HG02678 (cell line): Measurements from ENCODE around the gene RUSC1.
"Not testable (repeated sequence)": the region's sequence is repeated elsewhere in the genome, so short reads cannot be mapped to it uniquely, and the experiment has no call there.

ENCODE experiments used
- ATAC-seq: cut with Tn5 transposase; IDR thresholded peaks from one replicate; pipeline ENCODE4 v1.9.1; 2021; ENCODE audit warnings: mild to moderate bottlenecking, moderate library complexity; ENCODE audit not compliant: unreplicated experiment

Gene RUSC1

DNA sequence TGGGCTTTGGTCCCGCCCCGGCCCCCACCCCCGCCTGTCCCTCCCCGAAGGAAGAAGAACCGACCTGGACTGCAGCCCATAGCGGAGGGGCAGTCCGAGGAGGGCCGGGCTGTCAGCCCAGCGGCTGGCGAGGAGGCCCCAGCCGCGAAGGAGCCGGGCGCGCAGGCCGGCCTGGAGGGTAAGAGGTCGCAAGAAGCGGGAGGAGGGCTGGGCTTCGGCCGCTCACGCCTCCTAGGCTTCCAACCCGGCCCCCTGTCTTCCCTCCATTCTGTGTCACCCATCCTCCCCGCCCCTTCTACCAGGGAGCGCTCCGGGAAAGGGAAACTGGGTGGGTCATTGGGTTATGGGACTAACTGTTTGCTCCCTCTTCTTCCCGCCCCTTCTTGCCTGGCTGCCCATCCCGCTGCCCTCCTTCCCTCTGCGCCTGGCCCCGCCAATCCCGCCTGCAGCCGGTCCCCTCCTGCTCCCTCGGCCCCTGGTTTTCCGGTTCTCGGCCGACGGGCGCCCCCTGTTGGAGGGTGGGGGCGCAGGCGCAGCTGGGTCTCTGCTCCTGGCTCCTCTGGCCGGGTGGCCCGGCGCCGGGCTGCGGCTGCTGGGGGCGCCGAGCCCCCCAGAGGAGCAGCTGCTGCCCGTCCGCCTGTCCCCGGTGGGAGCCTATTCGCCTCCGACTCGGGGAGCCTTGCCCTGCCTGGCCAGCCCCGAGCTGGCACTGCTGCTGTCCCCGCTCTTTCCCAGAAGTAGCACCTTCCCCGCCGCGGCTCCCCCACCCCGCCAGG is 2.4 kb downstream of the RUSC1 start:
- peak; percentile 47 for ATAC-seq

- ATAC-seq, result peak; percentile 49
Observed at GRCh38 chr1:155323729-155324036, 3.0 kb downstream of the RUSC1 start.

DNA sequence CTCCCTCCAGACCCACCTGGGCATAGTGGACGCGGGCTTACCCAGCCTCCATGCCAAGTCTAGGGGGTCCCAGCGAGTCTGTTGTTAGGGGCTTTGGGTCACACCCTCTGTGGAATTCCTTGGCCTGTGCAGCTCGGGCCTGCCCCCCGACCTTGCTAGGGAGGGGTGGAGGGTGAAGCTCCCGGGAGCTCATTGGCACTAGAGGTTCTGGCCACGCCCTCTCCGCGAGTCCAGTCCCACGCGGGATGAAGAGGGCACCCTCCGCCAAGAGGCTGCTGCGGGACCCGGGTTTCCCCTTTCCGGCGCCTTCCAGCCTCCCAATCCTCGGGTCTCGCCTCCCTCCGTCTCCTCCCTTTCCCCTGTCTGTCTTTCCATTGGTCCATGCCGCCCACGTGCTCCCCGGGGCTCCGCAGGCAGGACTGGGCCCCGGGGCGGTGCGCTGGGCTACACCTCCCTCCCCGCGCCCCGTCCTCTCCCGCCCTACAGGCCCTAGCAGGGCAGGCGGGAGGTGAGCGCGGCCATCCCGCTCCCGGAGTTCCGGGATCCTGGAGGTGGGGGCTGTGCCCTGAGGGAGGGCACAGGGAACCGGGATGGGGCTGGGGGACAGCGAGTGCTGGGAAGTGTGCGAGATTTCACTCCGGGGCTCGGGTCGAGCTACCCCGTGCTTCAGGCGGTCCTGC is 3.5 kb downstream of the RUSC1 start:
- ATAC-seq, result peak; percentile 67

DNA sequence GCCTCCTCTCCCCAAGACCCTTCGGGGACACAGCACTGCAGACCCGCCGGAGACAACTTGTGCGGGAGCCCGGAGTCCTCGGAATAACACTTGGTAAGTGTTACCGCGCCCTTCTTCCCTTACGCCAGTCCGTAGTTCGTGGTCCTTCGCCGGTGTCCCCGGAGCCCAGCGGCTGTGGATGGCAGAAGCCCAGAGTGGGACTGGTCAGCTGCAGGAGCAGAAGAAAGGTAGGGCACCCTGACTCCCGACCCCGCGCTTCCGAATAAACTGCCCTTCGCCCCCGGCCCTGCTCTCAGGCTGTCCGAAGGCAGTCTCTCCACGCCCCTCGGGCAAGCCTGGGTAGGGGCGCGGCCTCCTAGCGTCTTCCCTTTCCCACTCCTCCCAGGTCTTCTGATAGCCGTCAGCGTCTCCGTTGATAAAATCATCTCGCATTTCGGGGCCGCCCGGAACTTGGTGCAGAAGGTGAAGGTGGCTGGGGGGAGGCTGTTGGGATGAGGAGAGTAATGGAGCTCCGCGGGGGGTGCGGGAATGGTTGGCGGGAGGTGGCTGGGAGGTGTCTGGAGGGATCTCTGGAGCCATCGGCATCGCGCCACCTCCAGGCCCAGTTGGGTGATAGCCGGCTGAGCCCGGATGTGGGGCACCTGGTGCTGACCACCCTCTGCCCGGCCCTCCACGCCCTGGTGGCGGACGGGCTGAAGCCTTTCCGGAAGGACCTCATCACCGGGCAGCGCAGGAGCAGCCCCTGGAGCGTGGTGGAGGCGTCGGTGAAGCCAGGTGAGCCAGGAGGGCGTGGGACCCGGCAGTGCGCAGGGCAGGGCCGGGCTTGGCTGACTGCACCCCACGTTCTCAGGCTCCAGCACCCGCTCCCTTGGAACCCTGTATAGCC is 4.3 kb downstream of the RUSC1 start:
- no peak for ATAC-seq

GRCh38 chr1:155325603-155325893 is 4.9 kb downstream of the RUSC1 start:
- ATAC-seq, result no peak

DNA sequence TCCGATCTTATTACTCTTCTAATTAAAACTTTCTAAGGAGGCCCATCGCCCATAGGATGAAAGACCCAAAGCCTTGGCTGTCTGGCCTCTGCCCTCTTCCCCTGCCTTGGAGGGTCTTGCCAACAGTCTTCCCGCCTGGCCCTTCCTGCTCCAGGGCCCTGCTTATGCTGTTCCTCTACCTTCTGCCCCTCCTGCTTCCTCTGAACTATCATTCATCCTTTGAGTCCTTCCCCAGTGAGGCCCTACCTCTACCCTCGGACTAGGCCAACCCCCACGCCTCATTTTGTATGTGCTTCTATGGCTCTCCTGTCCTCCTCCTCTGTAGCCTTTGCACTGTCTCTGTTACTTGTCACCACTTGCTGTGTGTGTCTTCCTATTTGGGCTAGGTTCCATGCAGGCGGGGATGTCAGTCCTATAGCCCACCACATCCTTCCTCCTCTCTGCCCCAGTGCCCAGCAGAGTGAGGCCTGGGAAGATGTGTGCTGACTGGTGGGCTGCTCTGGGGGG is 5.4 kb downstream of the RUSC1 start:
- no peak for ATAC-seq

DNA sequence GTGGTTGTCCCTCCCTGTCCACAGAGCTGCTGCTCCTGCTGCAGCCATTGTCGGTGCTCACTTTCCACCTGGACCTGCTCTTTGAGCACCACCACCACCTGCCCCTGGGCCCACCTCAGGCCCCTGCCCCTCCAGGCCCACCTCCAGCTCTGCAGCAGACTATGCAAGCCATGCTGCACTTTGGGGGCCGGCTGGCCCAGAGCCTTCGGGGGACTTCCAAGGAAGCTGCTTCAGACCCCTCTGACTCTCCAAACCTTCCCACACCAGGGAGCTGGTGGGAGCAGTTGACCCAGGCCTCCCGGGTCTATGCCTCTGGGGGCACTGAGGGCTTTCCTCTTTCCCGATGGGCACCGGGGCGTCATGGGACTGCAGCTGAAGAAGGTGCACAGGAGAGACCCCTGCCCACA is 5.9 kb downstream of the RUSC1 start:
- ATAC-seq, result no peak

DNA sequence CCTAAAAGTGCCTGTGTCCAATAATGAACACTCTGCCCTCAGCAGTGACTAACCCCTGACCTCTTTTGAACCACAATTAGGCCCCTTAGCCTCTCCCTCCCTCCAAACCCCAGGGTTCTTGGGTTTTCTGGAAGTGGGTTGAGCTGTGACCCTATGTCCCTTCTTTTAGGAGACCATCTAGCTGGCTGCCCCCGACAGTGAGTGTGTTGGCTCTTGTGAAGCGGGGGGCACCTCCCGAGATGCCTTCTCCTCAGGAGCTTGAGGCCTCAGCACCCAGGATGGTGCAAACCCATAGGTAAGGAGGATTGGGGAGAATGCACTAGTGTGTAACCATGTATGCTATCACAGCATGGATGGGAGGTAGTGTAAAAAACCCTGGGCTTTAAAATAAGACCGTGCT is 7.3 kb downstream of the RUSC1 start:
- ATAC-seq, result no peak

DNA sequence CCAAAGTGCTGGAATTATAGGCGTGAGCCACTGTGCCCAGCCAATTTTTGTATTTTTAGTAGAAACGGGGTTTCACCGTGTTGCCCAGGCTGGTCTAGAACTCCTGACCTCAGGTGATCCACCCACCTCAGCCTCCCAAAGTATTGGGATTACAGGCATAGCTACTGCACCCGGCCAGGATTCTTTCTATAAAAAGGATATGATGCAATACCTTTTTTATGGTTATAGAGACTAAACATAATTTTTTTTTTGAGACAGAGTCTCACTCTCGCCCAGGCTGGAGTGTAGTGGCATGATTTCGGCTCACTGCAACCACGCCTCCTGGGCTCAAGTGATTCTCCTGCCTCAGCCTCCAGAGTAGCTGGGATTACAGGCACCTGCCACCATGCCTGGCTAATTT is 8.2 kb downstream of the RUSC1 start:
- ATAC-seq, result not testable (repeated sequence)

GRCh38 chr1:155329980-155330598 is 9.4 kb downstream of the RUSC1 start:
- ATAC-seq, result no peak

DNA sequence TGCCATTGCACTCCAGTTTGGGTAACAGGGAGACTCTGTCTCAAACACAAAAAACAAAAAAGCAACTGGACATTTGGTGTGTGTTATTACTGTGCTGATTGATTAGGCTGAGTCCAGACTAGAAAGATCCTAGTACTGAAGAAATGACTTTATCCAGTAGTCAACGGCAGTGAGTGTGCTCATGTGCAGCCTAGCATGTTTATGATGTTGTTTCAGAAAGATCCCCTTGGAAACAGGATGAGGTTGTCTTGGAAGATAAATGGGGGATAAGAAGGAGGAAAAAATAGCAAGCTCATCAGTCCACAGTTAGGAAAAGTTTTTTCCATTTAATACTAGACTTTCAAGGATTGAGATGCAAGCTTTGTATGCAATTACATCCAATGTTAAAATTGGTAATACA is 14.3 kb downstream of the RUSC1 start:
- no peak for ATAC-seq

DNA sequence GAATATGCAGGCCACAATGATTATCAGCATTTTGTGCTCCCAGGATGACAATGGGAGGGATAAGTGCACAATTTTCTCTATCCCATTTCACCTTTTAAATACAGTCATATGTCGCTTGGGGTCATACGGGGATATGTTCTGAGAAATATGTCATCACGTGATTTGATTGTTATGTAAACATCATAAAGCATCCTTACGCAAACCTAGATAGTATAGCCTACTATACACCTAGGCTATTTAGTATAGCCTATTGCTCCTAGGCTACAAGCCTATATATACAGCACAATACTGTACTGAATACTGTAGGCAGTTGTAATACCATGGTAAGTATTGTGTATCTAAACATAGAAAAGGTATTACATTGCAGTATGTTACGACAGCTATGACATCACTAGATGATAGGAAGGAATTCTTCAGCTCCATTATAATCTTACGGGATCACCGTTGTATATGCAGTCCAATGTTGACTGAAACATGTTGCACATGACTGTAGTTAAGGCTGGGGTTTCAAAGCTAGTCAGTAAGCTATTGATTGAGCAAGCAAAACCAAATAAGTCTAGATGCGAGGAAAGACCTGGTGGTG is 18.9 kb downstream of the RUSC1 start:
- no peak for ATAC-seq

- ATAC-seq, result no peak
Observed at GRCh38 chr1:155342842-155343241, 22.1 kb downstream of the RUSC1 start.

DNA sequence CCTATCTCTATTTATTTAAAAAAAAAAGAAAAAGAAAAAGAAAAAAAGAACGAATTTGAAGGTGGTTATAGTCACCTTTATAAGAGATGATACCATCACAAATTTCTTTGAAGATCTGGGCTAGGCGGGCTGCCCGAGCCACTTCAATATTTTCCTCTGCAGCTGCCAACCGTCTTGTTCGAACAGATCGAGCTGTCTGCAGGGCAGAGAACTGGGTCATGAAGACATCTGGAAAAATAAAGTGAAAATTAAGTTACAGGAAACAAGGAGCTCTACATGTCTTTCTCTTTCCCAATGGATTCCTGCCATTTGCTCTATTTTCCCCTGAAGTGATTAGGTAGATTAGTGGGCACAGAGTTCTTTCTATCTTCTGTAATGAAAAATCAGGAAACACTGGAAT is 31.9 kb downstream of the RUSC1 start:
- ATAC-seq, result no peak

DNA sequence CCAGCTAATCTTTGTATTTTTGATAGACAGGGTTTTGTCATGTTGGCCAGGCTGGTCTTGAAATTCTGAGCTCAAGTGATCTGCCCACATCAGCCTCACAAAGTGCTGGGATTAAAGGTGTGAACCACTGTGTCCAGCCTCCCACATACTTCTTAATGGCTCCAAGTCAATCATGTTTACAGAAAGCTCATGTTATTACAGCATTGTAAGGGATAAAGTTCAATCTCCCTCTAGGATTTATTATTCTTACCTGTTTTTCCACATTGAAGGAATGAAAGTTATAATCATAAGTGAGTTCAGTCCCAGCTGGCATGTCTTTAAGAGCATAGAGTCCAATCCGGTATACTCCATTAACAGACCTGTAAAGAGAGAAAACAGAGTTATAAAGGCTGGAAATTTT is 39.4 kb downstream of the RUSC1 start:
- no peak for ATAC-seq

- no peak for ATAC-seq
Observed at GRCh38 chr1:155379180-155379579, 58.5 kb downstream of the RUSC1 start.

DNA sequence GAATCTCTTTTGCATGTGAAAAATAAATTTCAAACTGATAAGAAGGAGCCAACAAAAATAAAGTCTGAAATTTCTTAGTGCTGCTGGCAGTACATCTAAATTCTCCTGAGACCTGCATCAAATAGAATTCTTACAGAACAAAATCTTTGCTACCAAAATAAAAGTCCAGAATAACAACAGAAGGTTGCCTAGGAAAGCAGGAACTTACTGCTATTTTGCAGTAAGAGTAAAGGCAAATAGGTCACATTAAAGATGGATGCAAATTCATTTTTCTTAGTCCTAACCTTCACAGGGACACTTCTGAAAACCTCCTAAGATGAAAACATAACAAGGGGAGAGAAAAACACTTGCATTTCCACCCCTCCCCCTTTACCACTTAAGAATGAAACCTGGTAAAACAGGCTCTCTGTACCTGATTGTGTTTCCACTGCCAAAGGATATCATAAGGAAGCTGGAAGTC is 59.0 kb downstream of the RUSC1 start:
- no peak for ATAC-seq
